Prostate gland (tissue), 2 donors: ENCODE results near the gene NFATC3. TPM values are rescaled to one million over a fixed set of nuclear protein-coding genes. Genes with fewer than 3 reads are reported as not detected.

Experiments
- DNase-seq: peaks from one replicate; pipeline ENCODE4 v3.0.0-alpha.2; 2019; ENCODE audit warnings: low spot score
- H3K27ac ChIP-seq, 2 donors: fragments of 200-600 bp; sonication (generic); 2 replicates each; pipeline ENCODE4 v1.5.1; 2017 to 2019
- H3K27me3 ChIP-seq: fragments of 200-600 bp; sonication (generic); replicated peaks from 2 replicates; pipeline ENCODE4 v1.5.1; 2019; ENCODE audit not compliant: insufficient read depth
- H3K36me3 ChIP-seq, 2 donors: fragments of 200-600 bp; sonication (generic); 1 replicate in 1 of 2; 2 replicates in 1 of 2; pipeline versions ENCODE4 v1.5.1 to v1.8.1; 2017 to 2019
- H3K4me1 ChIP-seq: fragments of 200-600 bp; sonication (generic); replicated peaks from 2 replicates; pipeline ENCODE4 v1.5.1; 2019
- H3K4me3 ChIP-seq, 2 donors: fragments of 200-600 bp; sonication (generic); 2 replicates each; pipeline ENCODE4 v1.5.1; 2017 to 2019
- H3K9me3 ChIP-seq: fragments of 200-600 bp; sonication (generic); 2 replicates; pipeline ENCODE4 v1.5.1; 2017
- POLR2A ChIP-seq: fragments of 450-650 bp; IDR thresholded peaks from one replicate; pipeline ENCODE4 v1.6.1; 2016; ENCODE audit warnings: antibody characterized with exemption, mild to moderate bottlenecking
- POLR2AphosphoS5 ChIP-seq: sonication (generic); formaldehyde crosslinking; IDR thresholded peaks from one replicate; pipeline ENCODE4 v1.6.1; 2017; ENCODE audit warnings: antibody characterized with exemption
- WGBS: methylation state at CpG from one replicate; pipeline ENCODE4 v1.1.5; 2018; 5-methylcytosine and 5-hydroxymethylcytosine counted together
- intact Hi-C: fragments of 100-400 bp; cut with DNase I; formaldehyde crosslinking; loops from one replicate; pipeline ENCODE4 v1.14.2; 2022
- total RNA-seq, 2 donors: library from RNA; depleted of rRNA; stranded (reverse); fragments of >200 nt; gene quantifications; one replicate each; pipeline ENCODE4 v1.1.0, GENCODE V29; 2016
- TF ChIP-seq, protein P1 (sequence below), 4 experiments: fragments of 200-600 bp in 2 of 4; fragments of 450-650 bp in 2 of 4; sonication (generic) in 2 of 4; IDR thresholded peaks; 1 replicate in 3 of 4; 2 replicates in 1 of 4; pipeline ENCODE4 v1.5.1; 2016 to 2019; ENCODE audit warnings: antibody characterized with exemption in 4 of 4, mild to moderate bottlenecking in 2 of 4, moderate library complexity in 2 of 4

NFATC3 gene
- total RNA-seq, 2 donors from 2014 or later = 36.6 to 84.1 TPM

- H3K27me3 ChIP-seq = no peaks in the 10 kb centered on the region
- peaks cover 6% of the 10 kb centered on the region for H3K4me1 ChIP-seq
- intact Hi-C loops = no loop called here
- TF ChIP-seq POLR2A (no peak), POLR2AphosphoS5 (no peak)
- TF ChIP-seq, protein P1, sequence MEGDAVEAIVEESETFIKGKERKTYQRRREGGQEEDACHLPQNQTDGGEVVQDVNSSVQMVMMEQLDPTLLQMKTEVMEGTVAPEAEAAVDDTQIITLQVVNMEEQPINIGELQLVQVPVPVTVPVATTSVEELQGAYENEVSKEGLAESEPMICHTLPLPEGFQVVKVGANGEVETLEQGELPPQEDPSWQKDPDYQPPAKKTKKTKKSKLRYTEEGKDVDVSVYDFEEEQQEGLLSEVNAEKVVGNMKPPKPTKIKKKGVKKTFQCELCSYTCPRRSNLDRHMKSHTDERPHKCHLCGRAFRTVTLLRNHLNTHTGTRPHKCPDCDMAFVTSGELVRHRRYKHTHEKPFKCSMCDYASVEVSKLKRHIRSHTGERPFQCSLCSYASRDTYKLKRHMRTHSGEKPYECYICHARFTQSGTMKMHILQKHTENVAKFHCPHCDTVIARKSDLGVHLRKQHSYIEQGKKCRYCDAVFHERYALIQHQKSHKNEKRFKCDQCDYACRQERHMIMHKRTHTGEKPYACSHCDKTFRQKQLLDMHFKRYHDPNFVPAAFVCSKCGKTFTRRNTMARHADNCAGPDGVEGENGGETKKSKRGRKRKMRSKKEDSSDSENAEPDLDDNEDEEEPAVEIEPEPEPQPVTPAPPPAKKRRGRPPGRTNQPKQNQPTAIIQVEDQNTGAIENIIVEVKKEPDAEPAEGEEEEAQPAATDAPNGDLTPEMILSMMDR (IDR thresholded peaks at IDR 0.05) = no peak
- WGBS = 81% methylated on average over 7 of the region's 7 CpGs
- no peaks in the 10 kb centered on the region for H3K36me3 ChIP-seq
- H3K4me3 ChIP-seq = peak overlapping the region in 1 of 2 donors; percentile 83
- no peaks in the 10 kb centered on the region for H3K9me3 ChIP-seq
- H3K27ac ChIP-seq = no peak overlapping the region
- no peak for DNase-seq
Measured at GRCh38 chr16:68246121-68246520, 161.0 kb downstream of the NFATC3 start.

DNA sequence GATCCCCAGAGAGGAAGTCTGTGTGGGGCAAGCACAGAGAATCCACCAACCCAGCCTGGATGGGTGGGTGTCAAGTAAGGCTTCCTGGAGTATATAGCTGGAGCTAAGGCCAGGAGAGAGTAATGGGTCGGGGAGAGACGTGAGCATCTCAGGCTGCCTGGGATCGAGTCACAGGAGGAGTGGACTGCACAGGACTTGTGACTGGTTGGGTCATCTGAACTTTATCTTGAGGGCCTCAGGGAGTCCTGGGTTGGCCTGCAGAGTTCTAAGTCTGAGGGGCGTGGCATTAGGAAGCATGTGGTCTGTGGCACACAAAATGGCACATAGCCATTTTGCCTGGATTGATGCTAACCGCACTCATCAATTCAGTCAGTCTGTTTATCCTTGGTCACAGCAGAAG is 161.5 kb downstream of the NFATC3 start:
- no peak for DNase-seq
- H3K9me3 ChIP-seq = no peaks in the 10 kb centered on the region
- no peak overlapping the region for H3K27ac ChIP-seq
- no peaks in the 10 kb centered on the region for H3K27me3 ChIP-seq
- no peak overlapping the region for H3K4me3 ChIP-seq
- TF ChIP-seq POLR2A = no peak
- TF ChIP-seq POLR2AphosphoS5 = no peak
- TF ChIP-seq, protein P1 (IDR thresholded peaks at IDR 0.05) = no peak
- peaks cover 6% of the 10 kb centered on the region for H3K4me1 ChIP-seq
- 85% methylated on average over 5 of the region's 5 CpGs for WGBS
- no peaks in the 10 kb centered on the region for H3K36me3 ChIP-seq
- intact Hi-C loops = no loop called here

DNA sequence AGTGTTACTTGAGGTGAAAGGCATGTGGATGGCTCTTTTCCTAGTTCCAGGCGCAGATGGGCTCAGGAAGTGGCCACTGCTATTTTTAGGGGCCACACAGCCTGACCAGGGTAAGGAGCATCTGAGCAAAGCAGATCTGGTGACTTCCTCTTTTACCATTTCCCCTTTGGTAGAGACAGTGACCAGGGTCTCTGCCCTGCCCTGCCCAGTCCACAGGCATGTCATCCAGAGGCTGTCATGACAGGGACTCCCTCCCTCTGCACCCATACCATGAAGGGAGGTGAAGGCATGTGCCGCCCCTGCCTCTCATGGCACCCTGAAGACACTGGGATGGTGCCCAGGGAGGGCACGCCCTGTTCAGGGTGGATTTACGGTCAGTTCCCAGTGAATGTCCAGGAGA is 162.2 kb downstream of the NFATC3 start:
- Histone ChIP-seq H3K27ac (no peak overlapping the region), H3K9me3 (no peaks in the 10 kb centered on the region), H3K4me1 (peaks cover 6% of the 10 kb centered on the region), H3K4me3 (no peak overlapping the region), H3K36me3 (no peaks in the 10 kb centered on the region), H3K27me3 (no peaks in the 10 kb centered on the region)
- intact Hi-C loops = no loop called here
- DNase-seq = no peak
- TF ChIP-seq, protein P1 (IDR thresholded peaks at IDR 0.05) = no peak
- TF ChIP-seq POLR2A = no peak
- TF ChIP-seq POLR2AphosphoS5 = no peak
- WGBS = 83% methylated on average over 4 of the region's 4 CpGs

DNA sequence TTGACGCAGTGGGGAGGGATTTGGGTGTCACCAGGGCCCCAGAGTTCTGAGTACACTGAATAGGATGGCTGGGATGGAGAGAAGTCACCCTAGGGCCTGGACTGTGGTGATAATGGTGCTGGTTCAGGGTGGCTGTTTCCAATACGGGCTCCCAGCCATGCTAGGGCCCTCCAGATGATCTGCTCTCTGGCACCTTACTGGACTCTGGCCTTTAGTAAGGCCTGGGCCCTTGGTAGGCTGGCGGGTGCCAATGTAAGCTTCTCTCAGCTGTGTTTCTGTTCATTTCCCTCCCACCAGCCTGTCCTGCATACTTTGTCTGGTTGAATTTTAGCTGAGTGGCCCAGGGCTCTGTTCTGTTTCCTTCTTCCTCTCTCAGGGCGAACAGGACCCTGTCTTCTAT is 162.8 kb downstream of the NFATC3 start:
- Histone ChIP-seq H3K27me3 (no peaks in the 10 kb centered on the region), H3K4me3 (no peak overlapping the region), H3K36me3 (no peaks in the 10 kb centered on the region), H3K9me3 (no peaks in the 10 kb centered on the region), H3K27ac (no peak overlapping the region), H3K4me1 (peaks cover 6% of the 10 kb centered on the region)
- whole genome bisulfite sequencing = 92% methylated on average over 4 of the region's 4 CpGs
- intact Hi-C loops = no loop called here
- DNase-seq = no peak
- TF ChIP-seq POLR2AphosphoS5 (no peak), POLR2A (no peak)
- TF ChIP-seq, protein P1 (IDR thresholded peaks at IDR 0.05) = no peak

- H3K9me3 ChIP-seq = no peaks in the 10 kb centered on the region
- no peak overlapping the region for H3K27ac ChIP-seq
- intact Hi-C loops = no loop called here
- TF ChIP-seq POLR2AphosphoS5 (no peak), POLR2A (no peak)
- TF ChIP-seq, protein P1 (IDR thresholded peaks at IDR 0.05) = no peak
- 86% methylated on average over 4 of the region's 4 CpGs for WGBS
- H3K27me3 ChIP-seq = no peaks in the 10 kb centered on the region
- no peak for DNase-seq
- no peaks in the 10 kb centered on the region for H3K36me3 ChIP-seq
- peaks cover 6% of the 10 kb centered on the region for H3K4me1 ChIP-seq
- no peak overlapping the region for H3K4me3 ChIP-seq
Measured at GRCh38 chr16:68249371-68249770, 164.2 kb downstream of the NFATC3 start.
